NOMO-1 (cell line): ENCODE data around the gene SLC38A8.

Source experiments
- DNase-seq, 2 experiments: peaks; one replicate each; lab custom pipeline; 2025; ENCODE audit not compliant: unreplicated experiment in 2 of 2; lab: John Stamatoyannopoulos, UW

SLC38A8 gene

GRCh38 chr16:84042308-84042878, at the start of gene SLC38A8:
Gene SLC38A8, minus strand, starts transcription at chr16:84042795. Its CDS starts 638 bp downstream, at chr16:84042157.
- no peak for DNase-seq

DNA sequence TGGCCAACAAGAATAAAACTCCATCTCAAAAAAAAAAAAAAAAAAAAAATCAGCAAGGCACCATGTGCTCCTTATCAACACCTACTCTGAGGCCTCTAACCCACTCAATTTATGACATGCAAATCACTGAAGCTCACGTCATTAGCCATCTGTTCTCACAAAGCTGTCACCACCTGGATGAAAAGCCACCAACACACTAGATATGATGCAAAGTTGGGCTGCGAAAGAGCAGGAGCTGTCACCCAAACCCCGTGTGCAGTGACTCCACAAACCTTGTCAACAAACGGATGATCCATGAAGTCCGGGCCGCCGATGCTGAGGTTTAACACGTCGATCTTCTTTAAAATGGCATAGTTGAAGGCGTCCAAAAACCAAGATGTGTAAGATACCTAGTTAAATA, 48.9 kb upstream of the SLC38A8 start:
- DNase-seq = no peak

- DNase-seq = no peak
These were observed 47.6 kb upstream of the SLC38A8 start for GRCh38 chr16:84090211-84090610.

DNA sequence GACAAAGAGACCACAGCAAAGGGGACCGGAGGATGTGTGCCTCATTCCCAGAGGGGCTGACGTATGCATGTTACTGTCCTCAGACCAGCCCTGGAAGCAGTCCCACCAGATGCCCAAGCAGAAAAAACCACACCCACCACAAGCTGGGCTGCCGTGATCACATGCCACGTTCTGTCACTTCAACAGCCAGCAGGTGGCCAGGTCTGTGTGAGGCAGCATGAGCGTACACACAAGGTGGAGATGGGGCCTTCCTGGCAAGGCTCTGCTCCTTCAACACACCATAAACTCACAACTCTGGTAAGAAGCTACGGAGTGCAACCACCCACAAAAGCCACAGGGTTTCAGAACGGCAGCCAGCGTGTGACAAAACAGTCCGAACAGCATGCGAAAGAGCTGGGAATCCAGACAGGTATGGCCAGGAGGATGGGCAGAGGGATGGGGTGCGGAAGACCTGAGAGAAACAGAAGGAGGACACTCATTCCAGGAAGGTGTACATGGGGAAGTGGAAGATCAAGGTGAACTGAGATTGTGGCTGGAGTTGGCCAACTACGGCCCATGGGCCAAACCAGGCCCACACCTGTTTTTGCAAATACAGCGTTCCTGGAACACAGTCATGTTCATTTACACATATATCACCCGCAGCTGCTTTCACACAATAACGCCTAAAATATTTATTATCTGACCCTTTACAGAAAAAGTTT, 46.2 kb upstream of the SLC38A8 start:
- peak in 1 of 2 experiments; percentile 19 for DNase-seq

- peak in 1 of 2 experiments; percentile 63 for DNase-seq
These were observed 45.0 kb upstream of the SLC38A8 start for GRCh38 chr16:84087466-84088151.

DNA sequence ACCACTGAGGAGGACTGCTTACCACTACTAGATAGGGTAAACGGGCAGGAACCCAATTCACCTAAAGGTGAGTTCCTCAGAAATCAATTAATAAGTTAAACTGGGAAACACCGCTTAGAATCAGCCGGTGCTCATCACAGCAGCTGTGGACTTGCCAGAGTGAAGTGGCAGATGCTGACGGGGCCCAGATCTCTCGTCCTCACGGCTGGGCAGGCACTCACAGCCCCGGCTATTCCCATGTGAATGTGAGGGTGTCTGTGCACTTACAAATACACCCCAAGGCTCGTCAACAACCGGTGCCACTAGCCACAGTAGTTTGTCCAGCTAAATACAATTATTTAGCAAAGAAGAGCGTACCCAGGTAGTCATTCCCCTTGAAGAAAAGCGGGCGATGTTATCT, 44.4 kb upstream of the SLC38A8 start:
- no peak for DNase-seq

DNA sequence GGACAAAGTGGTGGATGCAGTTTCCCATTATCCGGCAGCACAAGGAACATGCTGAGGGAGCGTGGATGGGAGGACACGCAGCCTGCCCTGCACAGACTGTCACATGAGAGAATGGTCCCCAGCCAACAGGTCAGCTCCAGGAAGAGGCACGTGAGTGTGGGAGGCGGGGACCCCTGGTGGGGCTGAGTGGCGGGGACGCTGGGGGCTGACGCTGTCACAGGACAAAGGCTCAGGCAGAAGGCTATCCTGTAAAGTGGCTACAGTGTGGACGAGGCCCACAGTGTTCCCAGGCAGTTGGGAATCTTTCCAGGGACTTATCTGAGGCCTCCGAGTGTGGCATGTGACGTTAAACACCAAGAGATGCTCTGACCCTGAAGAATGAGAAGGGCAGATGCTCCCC, 43.7 kb upstream of the SLC38A8 start:
- DNase-seq = no peak

DNA sequence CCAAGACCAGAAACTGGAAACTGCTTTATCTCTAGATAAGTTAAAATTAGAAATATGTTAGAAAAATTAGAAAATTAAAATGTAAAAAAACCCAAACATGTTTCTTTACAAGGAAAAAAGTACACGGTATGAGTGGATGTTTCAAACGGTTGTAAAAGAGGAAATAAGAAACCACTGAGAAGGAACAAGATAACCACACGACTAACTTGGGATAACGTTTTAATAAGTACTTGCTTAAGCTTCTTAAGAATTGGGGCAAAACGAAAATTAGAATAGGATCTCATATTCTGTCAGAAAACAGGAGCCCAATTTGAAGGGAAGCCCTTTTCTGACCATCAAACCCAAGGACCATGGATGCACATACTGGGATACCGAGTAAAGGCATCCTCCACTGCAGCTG, 43.2 kb upstream of the SLC38A8 start:
- peak; percentile 51 to 90 for DNase-seq

- no peak for DNase-seq
These were observed 42.7 kb upstream of the SLC38A8 start for GRCh38 chr16:84085271-84085667.

- peak in 1 of 2 experiments; percentile 67 for DNase-seq
These were observed 42.1 kb upstream of the SLC38A8 start for GRCh38 chr16:84084570-84085270.

DNA sequence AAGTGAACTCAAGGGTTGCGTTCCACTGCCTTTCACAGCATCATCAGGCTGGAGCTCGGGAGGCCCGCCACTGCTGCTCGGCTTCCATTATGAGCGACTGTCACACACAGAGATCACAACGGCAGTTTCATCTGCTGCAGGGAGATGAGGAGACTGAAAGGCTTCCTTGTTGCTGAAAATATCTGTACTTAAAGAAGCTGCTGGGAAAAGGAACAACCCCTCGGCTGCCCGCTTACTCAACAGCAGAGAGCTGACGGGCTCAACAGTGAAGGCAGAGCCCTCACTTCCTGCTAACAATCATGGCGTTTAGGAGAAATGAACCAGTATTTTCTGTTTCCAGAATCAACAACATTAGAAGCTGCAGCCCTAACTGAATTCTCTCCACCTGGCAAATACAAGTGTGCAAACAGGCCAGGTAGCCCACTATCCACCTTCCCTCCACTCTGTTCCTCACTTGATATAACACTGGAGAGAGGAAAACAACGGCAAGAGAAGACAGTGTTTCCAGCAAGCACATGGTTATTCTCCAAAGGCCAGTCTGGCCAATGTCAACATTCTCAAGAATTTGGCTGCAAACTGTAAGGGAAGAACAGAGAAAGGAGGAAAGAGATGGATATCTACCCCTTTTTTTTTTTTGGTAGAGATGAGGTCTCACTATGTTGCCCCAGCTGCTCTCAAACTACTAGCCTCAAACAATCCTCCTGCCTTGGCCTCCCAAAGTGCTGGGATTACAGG, 40.4 kb upstream of the SLC38A8 start:
- DNase-seq = peak; percentile 17 to 78

DNA sequence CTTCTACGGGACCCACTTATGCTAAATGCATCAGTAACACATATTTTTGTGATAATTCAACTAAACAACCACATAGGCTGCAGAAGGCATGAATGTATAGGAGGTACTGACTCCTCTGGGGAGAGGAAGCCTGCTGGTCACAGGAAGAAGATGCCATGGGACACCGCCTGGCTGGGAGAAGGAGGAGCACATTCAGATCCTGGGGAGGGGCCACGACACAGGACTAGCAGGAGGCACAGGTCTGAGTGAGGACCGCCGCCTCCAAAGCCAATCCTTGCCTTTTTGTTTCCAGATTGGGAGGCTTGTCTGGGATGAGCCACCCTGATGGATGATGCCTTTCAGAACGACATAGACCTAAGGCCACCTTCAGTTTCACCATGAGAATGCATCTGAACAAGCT, 39.5 kb upstream of the SLC38A8 start:
- DNase-seq = no peak

DNA sequence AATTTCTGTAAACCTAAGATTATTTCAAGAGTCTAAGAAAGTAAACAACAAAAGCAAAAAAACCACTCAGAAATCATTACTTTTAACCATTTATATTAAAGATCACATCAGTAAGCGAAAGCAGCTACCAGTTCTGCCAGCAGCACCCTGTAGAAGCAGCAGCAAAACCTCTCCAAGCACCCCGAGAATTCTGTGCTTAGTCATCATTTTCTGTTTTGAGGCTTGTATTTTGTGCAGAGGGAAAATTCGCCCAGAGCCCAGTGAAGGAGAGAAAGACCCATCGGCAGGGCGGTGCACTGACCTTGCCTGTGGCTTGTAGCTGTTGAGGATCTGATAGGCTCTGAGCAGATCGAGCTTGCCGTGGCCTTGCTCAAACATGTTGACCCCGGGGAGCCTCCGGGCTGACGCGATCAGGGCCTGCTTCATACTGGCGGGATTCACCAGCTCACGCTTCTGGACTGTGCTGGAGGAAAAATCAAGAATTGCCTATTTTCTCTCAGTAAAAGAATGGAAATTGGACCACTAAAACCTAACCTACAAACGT, 38.9 kb upstream of the SLC38A8 start:
- no peak for DNase-seq

DNA sequence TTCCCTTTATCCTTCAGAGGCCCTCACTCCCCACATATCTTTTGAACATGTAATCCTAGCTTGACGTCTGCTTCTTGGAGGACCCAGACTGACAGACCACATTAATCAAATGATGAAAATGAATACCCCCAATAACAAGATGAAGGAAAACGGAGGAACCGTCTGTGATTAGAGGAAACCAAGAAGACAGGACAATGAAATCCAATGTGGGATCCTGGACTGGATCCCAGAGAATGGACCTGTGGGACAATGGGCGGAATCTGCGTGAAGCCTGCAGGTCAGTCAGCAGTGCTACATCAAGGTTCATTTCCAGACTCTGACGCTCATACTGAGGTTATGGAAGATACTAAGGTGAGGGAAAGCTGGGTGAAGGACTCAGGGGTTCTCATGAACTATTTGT, 38.2 kb upstream of the SLC38A8 start:
- no peak for DNase-seq

DNA sequence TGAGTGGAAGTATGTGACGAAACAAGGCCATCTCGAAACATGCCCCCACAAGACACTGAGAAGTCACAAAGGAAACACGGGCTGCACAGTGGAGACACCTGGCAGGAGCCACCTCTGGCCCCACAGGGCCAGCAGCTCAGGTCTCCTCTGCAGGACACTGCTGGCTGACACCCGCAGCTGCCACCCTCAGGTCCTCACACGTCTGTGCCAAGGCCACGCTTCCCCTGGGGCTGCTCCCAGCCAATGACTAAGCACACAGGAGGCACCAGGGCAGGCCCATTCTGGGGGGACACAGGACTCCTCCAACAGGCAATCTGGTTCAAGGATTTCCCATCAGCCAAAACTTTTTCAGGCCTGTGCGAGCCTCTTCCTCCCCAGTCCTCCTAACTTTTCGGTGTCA, 37.8 kb upstream of the SLC38A8 start:
- no peak for DNase-seq

DNA sequence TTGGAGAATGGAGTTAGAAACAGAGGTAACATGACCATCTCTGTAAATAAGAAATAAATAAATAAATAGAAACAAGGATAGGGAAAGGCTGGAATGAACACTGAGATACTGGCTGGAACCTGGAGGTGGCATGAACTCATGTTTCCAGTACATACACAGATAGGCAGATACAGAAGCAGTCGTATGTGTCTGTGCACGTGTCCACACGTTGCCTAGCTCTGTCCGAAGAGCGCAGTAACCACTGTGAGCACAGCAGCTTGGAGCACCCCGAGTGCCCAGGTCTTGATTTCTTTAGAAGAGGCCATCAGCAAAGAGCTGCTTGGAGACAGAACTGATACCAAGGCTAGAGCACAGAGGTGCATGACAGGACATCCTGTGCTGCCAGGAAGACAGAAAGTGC, 37.1 kb upstream of the SLC38A8 start:
- no peak for DNase-seq

DNA sequence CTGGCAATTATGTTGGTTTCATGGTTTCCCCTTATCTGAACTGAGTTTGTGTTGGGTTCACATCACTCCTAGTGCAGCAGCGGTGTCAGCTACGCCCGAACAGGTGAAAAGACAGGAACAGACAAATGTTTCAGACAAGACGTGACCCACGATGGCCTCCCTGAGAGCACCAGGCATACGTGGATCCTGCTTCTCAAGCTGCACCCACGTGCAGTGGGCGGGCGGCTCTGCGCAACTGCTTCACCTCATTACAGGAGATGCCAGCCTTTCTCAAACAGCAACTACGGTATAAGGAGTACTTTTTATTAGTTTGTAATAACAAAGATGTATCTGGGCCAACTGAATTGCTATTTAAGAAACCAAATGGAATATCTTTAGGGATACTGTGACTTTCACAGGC, 32.8 kb upstream of the SLC38A8 start:
- no peak for DNase-seq

DNA sequence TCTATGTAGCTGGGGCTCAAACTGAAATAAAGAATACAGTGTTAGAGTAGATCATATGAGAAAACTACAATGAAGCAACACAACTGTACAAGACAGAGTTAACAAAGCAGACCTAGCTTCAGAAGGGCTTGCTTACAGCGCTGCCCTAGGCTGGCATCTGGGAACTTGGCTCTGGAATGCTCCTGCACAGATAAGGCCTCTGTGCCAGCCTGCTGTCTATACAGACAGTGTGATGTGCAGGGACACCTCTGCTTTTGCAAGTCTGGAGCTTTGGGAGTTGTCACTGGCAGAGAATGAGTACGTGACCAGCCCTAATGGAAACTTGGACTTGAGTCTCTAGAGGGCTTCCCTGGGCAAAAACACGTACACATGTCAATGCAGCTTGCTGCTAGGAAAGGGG, 32.1 kb upstream of the SLC38A8 start:
- no peak for DNase-seq

- no peak for DNase-seq
These were observed 29.4 kb upstream of the SLC38A8 start for GRCh38 chr16:84072014-84072413.

- no peak for DNase-seq
These were observed 28.5 kb upstream of the SLC38A8 start for GRCh38 chr16:84071121-84071520.

- DNase-seq = peak in 1 of 2 experiments; percentile 19
These were observed 26.9 kb upstream of the SLC38A8 start for GRCh38 chr16:84069540-84069939.
